Nephron progenitor cell (in vitro differentiated cells): ENCODE results near the gene C14orf132.

Experiments
- DNase-seq: peaks from one replicate; pipeline ENCODE4 v3.0.0; 2021
- H3K27ac Mint-ChIP-seq: 2 replicates; pipeline ENCODE4 v1.8.0; 2021; ENCODE audit warnings: mild to moderate bottlenecking, moderate library complexity, mixed read lengths
- H3K27me3 Mint-ChIP-seq: 2 replicates; pipeline ENCODE4 v1.8.0; 2021; ENCODE audit warnings: mild to moderate bottlenecking, low read depth, mixed read lengths; ENCODE audit not compliant: poor library complexity
- H3K36me3 Mint-ChIP-seq: 2 replicates; pipeline ENCODE4 v1.8.0; 2021; ENCODE audit warnings: low read depth, mixed read lengths
- H3K4me1 Mint-ChIP-seq: 2 replicates; pipeline ENCODE4 v1.8.0; 2021; ENCODE audit warnings: mixed read lengths
- H3K4me3 Mint-ChIP-seq: 2 replicates; pipeline ENCODE4 v1.8.0; 2021; ENCODE audit warnings: mild to moderate bottlenecking, moderate library complexity, mixed read lengths
- H3K9me3 Mint-ChIP-seq: 2 replicates; pipeline ENCODE4 v1.8.0; 2021; ENCODE audit warnings: mild to moderate bottlenecking, moderate library complexity, mixed read lengths
- CTCF ChIP-seq: fragments of 200-600 bp; sonication (generic); IDR thresholded peaks from 2 replicates; pipeline ENCODE4 v1.5.0; 2021; ENCODE audit warnings: antibody characterized with exemption

Gene C14orf132

GRCh38 chr14:96035456-96035855 lies 3.7 kb upstream of the C14orf132 start:
- Mint-ChIP-seq H3K27ac (no peak overlapping the region), H3K4me1 (peaks cover 19% of the 10 kb centered on the region), H3K27me3 (peaks cover 58% of the 10 kb centered on the region), H3K36me3 (no peaks in the 10 kb centered on the region), H3K9me3 (no peaks in the 10 kb centered on the region), H3K4me3 (no peak overlapping the region)
- no peak for TF ChIP-seq CTCF
- DNase-seq: no peak

- peaks cover 37% of the 10 kb centered on the region for H3K4me1 Mint-ChIP-seq
These were observed 1.1 kb upstream of the C14orf132 start for GRCh38 chr14:96037891-96038557.

GRCh38 chr14:96038558-96038919 lies 623 bp upstream of the C14orf132 start:
- Mint-ChIP-seq H3K27me3 (peaks cover 52% of the 10 kb centered on the region), H3K4me3 (peak overlapping the region; percentile 80), H3K36me3 (peaks cover 26% of the 10 kb centered on the region), H3K27ac (no peak overlapping the region), H3K9me3 (no peaks in the 10 kb centered on the region), H3K4me1 (peaks cover 42% of the 10 kb centered on the region)
- no peak for TF ChIP-seq CTCF
- no peak for DNase-seq

More at GRCh38 chr14:96037891-96038557, 1.1 kb upstream of the C14orf132 start:
- Mint-ChIP-seq H3K9me3 (no peaks in the 10 kb centered on the region), H3K27ac (no peak overlapping the region), H3K27me3 (peaks cover 52% of the 10 kb centered on the region), H3K36me3 (peaks cover 21% of the 10 kb centered on the region), H3K4me3 (peak overlapping the region; percentile 80)
- TF ChIP-seq CTCF: no peak
- DNase-seq: no peak

GRCh38 chr14:96039633-96040311 lies 610 bp downstream of the C14orf132 start:
- peak overlapping the region; percentile 36 for H3K27ac Mint-ChIP-seq
- DNase-seq: peak; percentile 67
- peaks cover 47% of the 10 kb centered on the region for H3K27me3 Mint-ChIP-seq

GRCh38 chr14:96040828-96041371 lies 1.7 kb downstream of the C14orf132 start:
- no peak for DNase-seq
- Mint-ChIP-seq H3K27me3 (peaks cover 40% of the 10 kb centered on the region), H3K36me3 (peaks cover 49% of the 10 kb centered on the region), H3K9me3 (peaks cover 12% of the 10 kb centered on the region), H3K4me1 (peaks cover 43% of the 10 kb centered on the region), H3K27ac (no peak overlapping the region), H3K4me3 (peak overlapping the region; percentile 92)
- TF ChIP-seq CTCF: no peak

More at GRCh38 chr14:96039633-96040311, 610 bp downstream of the C14orf132 start:
- Mint-ChIP-seq H3K4me1 (peaks cover 43% of the 10 kb centered on the region), H3K36me3 (peaks cover 38% of the 10 kb centered on the region), H3K9me3 (peaks cover 3% of the 10 kb centered on the region), H3K4me3 (peak overlapping the region; percentile 92)
- TF ChIP-seq CTCF: peak; percentile 17
